PC-9 (cell line): ENCODE measurements around the gene PJVK. TPM values are rescaled to one million over a fixed set of nuclear protein-coding genes. Genes with fewer than 3 reads are reported as not detected.

Experiments used
- Bru-seq: library from RNA; stranded (reverse); fragments of 400-500 nt; gene quantifications from one replicate; lab custom pipeline; 2021; lab: Mats Ljungman, UMichigan
- BruChase-seq, 2 experiments: library from RNA; stranded (reverse); fragments of 400-500 nt; gene quantifications; one replicate each; lab custom pipeline; 2021; lab: Mats Ljungman, UMichigan
- BruUV-seq: library from RNA; stranded (reverse); fragments of 400-500 nt; replicated peaks from 2 replicates; lab custom pipeline; 2021; lab: Mats Ljungman, UMichigan
- CTCF ChIA-PET: fragments of 300-600 bp; sonication (Branson Sonifier 250); formaldehyde crosslinking; loops from one replicate; lab custom pipeline; 2022; ENCODE audit warnings: antibody characterized with exemption; lab: Charles Lee
- POLR2A ChIA-PET: fragments of 300-600 bp; sonication (Branson Sonifier 250); formaldehyde crosslinking; loops from one replicate; lab custom pipeline; 2022; ENCODE audit warnings: antibody characterized with exemption; ENCODE audit not compliant: unreplicated experiment; lab: Charles Lee
- DNase-seq, 2 experiments: peaks; one replicate each; pipeline versions ENCODE4 v3.0.0 to v3.0.0-alpha.2; 2015 to 2022; ENCODE audit warnings: mixed read lengths in 1 of 2
- H2AFZ ChIP-seq: fragments of 200-600 bp; sonication (generic); 2 replicates; pipeline ENCODE4 v1.8.1; 2017; ENCODE audit warnings: antibody characterized with exemption
- H3F3A ChIP-seq: fragments of 200-600 bp; sonication (generic); 2 replicates; pipeline ENCODE4 v1.8.1; 2017; ENCODE audit warnings: antibody characterized with exemption, mild to moderate bottlenecking, low read depth; ENCODE audit not compliant: insufficient read depth
- H3K27ac ChIP-seq: fragments of 200-600 bp; sonication (generic); 2 replicates; pipeline ENCODE4 v1.6.1; 2016; ENCODE audit warnings: mixed run types
- H3K27me3 ChIP-seq: fragments of 200-600 bp; sonication (generic); 2 replicates; pipeline ENCODE4 v1.6.1; 2016; ENCODE audit warnings: low read depth, mixed run types; ENCODE audit not compliant: insufficient read depth
- H3K36me3 ChIP-seq: fragments of 200-600 bp; sonication (generic); 2 replicates; pipeline ENCODE4 v1.6.1; 2016; ENCODE audit warnings: low read depth, mixed run types
- H3K4me1 ChIP-seq: fragments of 200-600 bp; sonication (generic); replicated peaks from 2 replicates; pipeline ENCODE4 v1.6.1; 2016; ENCODE audit warnings: mixed run types; ENCODE audit not compliant: insufficient read depth
- H3K4me2 ChIP-seq: fragments of 200-600 bp; sonication (generic); 2 replicates; pipeline ENCODE4 v1.6.1; 2017; ENCODE audit warnings: mixed run types
- H3K4me3 ChIP-seq: fragments of 200-600 bp; sonication (generic); 2 replicates; pipeline ENCODE4 v1.6.1; 2016; ENCODE audit warnings: mixed run types
- H3K79me2 ChIP-seq: fragments of 200-600 bp; sonication (generic); 2 replicates; pipeline ENCODE4 v1.6.1; 2017; ENCODE audit warnings: low read depth, mixed run types
- H3K9me2 ChIP-seq: fragments of 200-600 bp; sonication (generic); 2 replicates; pipeline ENCODE4 v1.8.1; 2017; ENCODE audit warnings: mild to moderate bottlenecking; ENCODE audit not compliant: insufficient read depth
- H3K9me3 ChIP-seq: fragments of 200-600 bp; sonication (generic); 2 replicates; pipeline ENCODE4 v1.8.1; 2016; ENCODE audit warnings: low read depth; ENCODE audit not compliant: insufficient read depth
- H4K20me1 ChIP-seq: fragments of 200-600 bp; sonication (generic); 2 replicates; pipeline ENCODE4 v1.8.1; 2017; ENCODE audit not compliant: insufficient read depth
- EZH2 ChIP-seq: fragments of 200-600 bp; sonication (generic); IDR thresholded peaks from 2 replicates; pipeline ENCODE4 v1.8.0; 2017; ENCODE audit warnings: antibody characterized with exemption, low read depth
- intact Hi-C: fragments of 100-400 bp; cut with micrococcal nuclease; formaldehyde crosslinking; loops from one replicate; pipeline ENCODE4 v1.10.0; 2022; ENCODE audit not compliant: unreplicated experiment
- long read RNA-seq: library from polyadenylated mRNA; stranded (forward); transcript quantifications from one replicate; pipeline ENCODE4 v2.0.0, GENCODE V29; 2022
- total RNA-seq: library from RNA; stranded (reverse); gene quantifications from 2 replicates; pipeline ENCODE4 v1.2.3, GENCODE V29; 2021
- TF ChIP-seq, protein P1 (sequence below): fragments of 200-600 bp; sonication (generic); conservative IDR thresholded peaks from 2 replicates; pipeline ENCODE4 v1.6.1; 2017; ENCODE audit warnings: mixed run types, antibody characterized with exemption, mild to moderate bottlenecking, moderate library complexity

PJVK gene, protein sequence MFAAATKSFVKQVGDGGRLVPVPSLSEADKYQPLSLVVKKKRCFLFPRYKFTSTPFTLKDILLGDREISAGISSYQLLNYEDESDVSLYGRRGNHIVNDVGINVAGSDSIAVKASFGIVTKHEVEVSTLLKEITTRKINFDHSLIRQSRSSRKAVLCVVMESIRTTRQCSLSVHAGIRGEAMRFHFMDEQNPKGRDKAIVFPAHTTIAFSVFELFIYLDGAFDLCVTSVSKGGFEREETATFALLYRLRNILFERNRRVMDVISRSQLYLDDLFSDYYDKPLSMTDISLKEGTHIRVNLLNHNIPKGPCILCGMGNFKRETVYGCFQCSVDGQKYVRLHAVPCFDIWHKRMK
- total RNA-seq (14.6 and 16.9 TPM in 2 replicates), Bru-seq, nascent RNA (percentile 64 among the genes with signal in this experiment), BruChase-seq, experiment 1, labeled RNA remaining after a 2-hour chase (percentile 72 among the genes with signal in this experiment), BruChase-seq, experiment 2, labeled RNA remaining after a 6-hour chase (percentile 78 among the genes with signal in this experiment)
- long read RNA-seq, partial matches to known transcripts: 0 of 15 reads
- long read RNA-seq, other reads (novel, unspliced or antisense): 10 of 15 reads

DNA sequence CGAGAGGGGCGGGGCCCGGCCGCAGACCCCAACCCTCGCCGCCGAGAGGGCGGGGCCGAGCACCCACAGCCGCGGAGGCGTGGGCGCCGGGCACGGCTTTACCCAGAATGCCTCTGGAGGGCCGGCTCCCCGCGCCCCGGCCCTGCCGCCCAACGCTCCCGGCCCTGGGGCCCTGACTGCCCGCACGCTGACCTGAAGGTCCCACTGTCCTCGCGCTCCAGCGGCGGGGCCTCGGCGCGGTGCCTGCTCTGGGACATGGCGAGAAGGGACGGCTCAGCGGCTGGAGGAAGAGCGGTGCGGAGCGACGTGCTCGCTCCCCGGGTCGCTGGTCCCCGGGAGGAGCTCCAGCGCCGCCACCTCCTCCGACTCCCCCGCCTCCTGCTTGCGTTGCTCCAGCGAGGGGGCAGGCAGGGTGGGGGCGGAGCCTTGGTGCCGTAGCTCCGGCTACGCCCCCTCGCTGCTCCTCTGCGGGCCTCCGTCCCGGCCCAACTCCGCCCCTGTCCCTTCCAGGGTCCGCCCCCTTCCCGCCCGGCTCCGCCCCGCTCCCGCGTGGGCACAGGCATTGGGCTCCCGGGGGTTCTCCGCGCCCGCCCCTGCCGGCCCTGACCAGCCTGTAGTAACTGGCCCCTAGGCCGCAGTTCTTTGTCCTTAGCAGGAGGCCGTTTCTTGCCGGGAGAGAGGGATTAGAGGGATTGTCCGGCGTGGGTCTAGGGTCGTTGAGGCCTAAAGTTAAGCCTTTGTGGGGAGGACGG, at the start of gene PJVK, which contains the start of gene PRKRA:
TSS of gene PJVK (plus strand) at position 605 of the 752 bp plus-strand sequence. CDS start 2,032 bp downstream, outside the sequence.
TSS of gene PRKRA (minus strand) at position 402 of the 752 bp plus-strand sequence. CDS start at position 257, 145 bp downstream.
- CTCF ChIA-PET: interaction anchor here (0.5 to 0.6 kb wide), 4 partner anchors 35 to 1474 kb away, joined by 3 to 6 read pairs (median 4); no protein-coding TSS in a partner anchor
- Histone ChIP-seq H3F3A (peaks cover 27% of the 10 kb centered on the region), H2AFZ (peak within 1 kb of the TSS; percentile 88), H3K9me3 (no peaks in the 10 kb centered on the region), H3K27me3 (no peaks in the 10 kb centered on the region), H3K36me3 (peaks cover 30% of the 10 kb centered on the region), H3K79me2 (peaks cover 37% of the 10 kb centered on the region), H3K9me2 (no peaks in the 10 kb centered on the region), H3K27ac (peak within 1 kb of the TSS; percentile 93), H3K4me3 (peak within 1 kb of the TSS; percentile 78), H4K20me1 (peaks cover 19% of the 10 kb centered on the region), H3K4me1 (peaks cover 22% of the 10 kb centered on the region), H3K4me2 (peak within 1 kb of the TSS; percentile 91)
- peak; percentile 96 to 100 for DNase-seq
- no peak for TF ChIP-seq EZH2
- TF ChIP-seq, protein P1, sequence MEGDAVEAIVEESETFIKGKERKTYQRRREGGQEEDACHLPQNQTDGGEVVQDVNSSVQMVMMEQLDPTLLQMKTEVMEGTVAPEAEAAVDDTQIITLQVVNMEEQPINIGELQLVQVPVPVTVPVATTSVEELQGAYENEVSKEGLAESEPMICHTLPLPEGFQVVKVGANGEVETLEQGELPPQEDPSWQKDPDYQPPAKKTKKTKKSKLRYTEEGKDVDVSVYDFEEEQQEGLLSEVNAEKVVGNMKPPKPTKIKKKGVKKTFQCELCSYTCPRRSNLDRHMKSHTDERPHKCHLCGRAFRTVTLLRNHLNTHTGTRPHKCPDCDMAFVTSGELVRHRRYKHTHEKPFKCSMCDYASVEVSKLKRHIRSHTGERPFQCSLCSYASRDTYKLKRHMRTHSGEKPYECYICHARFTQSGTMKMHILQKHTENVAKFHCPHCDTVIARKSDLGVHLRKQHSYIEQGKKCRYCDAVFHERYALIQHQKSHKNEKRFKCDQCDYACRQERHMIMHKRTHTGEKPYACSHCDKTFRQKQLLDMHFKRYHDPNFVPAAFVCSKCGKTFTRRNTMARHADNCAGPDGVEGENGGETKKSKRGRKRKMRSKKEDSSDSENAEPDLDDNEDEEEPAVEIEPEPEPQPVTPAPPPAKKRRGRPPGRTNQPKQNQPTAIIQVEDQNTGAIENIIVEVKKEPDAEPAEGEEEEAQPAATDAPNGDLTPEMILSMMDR: no peak
- POLR2A ChIA-PET: interaction anchor here (0.6 to 1.5 kb wide), 15 partner anchors 21 to 1186 kb away, joined by 3 to 16 read pairs (median 4); partner anchors contain the start of gene PLEKHA3
- intact Hi-C loops: loop anchor here (1.0 kb wide), 2 partner anchors 27 to 72 kb away; partner anchors contain the start of gene FKBP7
- BruUV-seq: no TSS peak

DNA sequence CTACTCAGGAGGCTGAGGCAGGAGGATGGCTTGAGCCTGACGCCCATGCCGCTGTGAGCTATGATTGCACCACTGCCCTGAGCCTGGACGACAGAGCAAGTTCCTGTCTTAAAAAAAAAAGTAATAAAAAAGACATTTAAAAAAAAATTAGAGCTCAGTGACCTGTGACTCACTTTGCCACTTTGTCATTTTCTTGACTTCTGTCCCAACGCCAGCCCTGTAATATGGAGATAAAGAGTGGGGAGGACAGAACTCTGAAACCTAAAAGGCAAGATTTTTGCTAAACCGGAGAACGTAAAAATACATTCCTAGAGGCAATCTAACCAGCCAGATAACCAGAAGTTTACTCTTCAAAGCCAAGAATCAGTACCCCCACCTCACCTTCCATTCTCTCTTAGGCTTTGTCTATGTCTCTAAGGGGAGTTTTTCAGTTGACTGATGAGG, 49.2 kb upstream of the PJVK start:
- CTCF ChIA-PET: no interaction called here
- Histone ChIP-seq H3K79me2 (no peaks in the 10 kb centered on the region), H3K27me3 (no peaks in the 10 kb centered on the region), H3K27ac (no peak overlapping the region), H3F3A (no peaks in the 10 kb centered on the region), H3K9me3 (no peaks in the 10 kb centered on the region), H3K36me3 (no peaks in the 10 kb centered on the region), H3K4me2 (no peak overlapping the region), H3K4me1 (no peaks in the 10 kb centered on the region), H4K20me1 (no peaks in the 10 kb centered on the region), H2AFZ (no peak overlapping the region), H3K9me2 (no peaks in the 10 kb centered on the region), H3K4me3 (no peak overlapping the region)
- DNase-seq: no peak
- intact Hi-C loops: no loop called here
- TF ChIP-seq, protein P1: no peak
- TF ChIP-seq EZH2: no peak
- POLR2A ChIA-PET: no interaction called here
- BruUV-seq: no TSS peak
